ENCODE measurements around the gene G6PC3.
"Not testable (repeated sequence)": the region's sequence is repeated elsewhere in the genome, so short reads cannot be mapped to it uniquely, and the experiment has no call there.

The G6PC3 gene

DNA sequence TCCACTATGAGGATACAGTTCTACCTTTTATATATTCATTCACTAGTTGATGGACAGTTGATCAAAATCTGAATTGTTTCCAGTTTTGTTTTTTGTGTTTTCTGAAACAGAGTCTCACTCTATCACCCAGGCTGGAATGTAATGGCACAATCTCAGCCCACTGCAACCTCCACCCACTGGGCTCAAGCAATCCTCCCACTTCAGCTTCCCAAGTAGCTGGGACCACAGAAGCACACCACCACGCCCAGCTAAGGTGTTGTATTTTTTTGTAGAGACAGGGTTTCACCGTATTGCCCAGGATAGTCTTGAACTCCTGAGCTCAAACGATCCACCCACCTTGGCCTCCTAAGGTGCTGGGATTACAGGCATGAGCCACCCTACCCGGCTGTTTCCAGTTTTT, 25.0 kb upstream of the G6PC3 start:
- H3K9ac ChIP-seq (ENCODE audit: low read depth, low read length, poor library complexity), result no peak overlapping the region
- H2AFZ ChIP-seq (ENCODE audit: low read length), result no peak overlapping the region
- no peak overlapping the region for H2BK15ac ChIP-seq (ENCODE audit: low read length)
- WGBS, 2 donors (ENCODE audit: extremely low coverage in 2 of 2, insufficient read length in 2 of 2, insufficient replicate concordance in 1 of 2), result no CpG with 5 or more reads among the region's 4 CpGs
- no peak overlapping the region for H3K27ac ChIP-seq (replicated peaks; ENCODE audit: low read length)
- no peak overlapping the region for H2BK12ac ChIP-seq (ENCODE audit: low read length)
- no peaks in the 10 kb centered on the region for H3K4me1 ChIP-seq (ENCODE audit: control insufficient read depth in 2 of 2, insufficient read depth in 1 of 2, low read depth in 1 of 2, low read length in 2 of 2)
- H3K4me2 ChIP-seq (ENCODE audit: insufficient read depth, low read length, poor library complexity, severe bottlenecking), result no peak overlapping the region
- no peak overlapping the region for H3K14ac ChIP-seq (ENCODE audit: low read length)
- no peak overlapping the region for H4K91ac ChIP-seq (ENCODE audit: low read depth, low read length, poor library complexity)
- DNase-seq (ENCODE audit: low spot score), result no peak
- H3K18ac ChIP-seq (ENCODE audit: low read length), result no peak overlapping the region
- no peak overlapping the region for H2BK5ac ChIP-seq (ENCODE audit: low read length)
- no peaks in the 10 kb centered on the region for H3K27me3 ChIP-seq (ENCODE audit: control insufficient read depth in 3 of 3, insufficient read depth in 3 of 3, low read depth in 1 of 3, low read length in 3 of 3)
- no peak overlapping the region for H4K8ac ChIP-seq (ENCODE audit: low read depth, low read length)
- H2AK5ac ChIP-seq (ENCODE audit: low read depth, low read length), result no peak overlapping the region
- peaks cover 6% of the 10 kb centered on the region for H3K79me1 ChIP-seq (ENCODE audit: low read depth, low read length)
- H3K4ac ChIP-seq (ENCODE audit: low read length), result no peak overlapping the region
- no peak overlapping the region for H2BK120ac ChIP-seq (ENCODE audit: low read depth, low read length)
- no peak overlapping the region for H3K23ac ChIP-seq (ENCODE audit: low read depth, low read length, poor library complexity)
- peaks cover 16 to 53% of the 10 kb centered on the region in 2 donors for H3K36me3 ChIP-seq (replicated peaks in 1 of 2; ENCODE audit: control insufficient read depth in 2 of 2, insufficient read depth in 2 of 2, low read length in 2 of 2)
- no peak overlapping the region for H3K4me3 ChIP-seq (ENCODE audit: low read length in 2 of 2)
- no peaks in the 10 kb centered on the region for H3K9me3 ChIP-seq (replicated peaks in 1 of 2; ENCODE audit: control insufficient read depth in 2 of 2, insufficient read depth in 1 of 2, low read depth in 1 of 2, low read length in 2 of 2)

GRCh38 chr17:44046893-44047292, 23.6 kb upstream of the G6PC3 start:
- H2BK12ac ChIP-seq (ENCODE audit: low read length); H2AFZ ChIP-seq (ENCODE audit: low read length); H3K9ac ChIP-seq (ENCODE audit: low read depth, low read length, poor library complexity); H3K23ac ChIP-seq (ENCODE audit: low read depth, low read length, poor library complexity); H4K8ac ChIP-seq (ENCODE audit: low read depth, low read length); H2BK15ac ChIP-seq (ENCODE audit: low read length); H3K4me1 ChIP-seq (ENCODE audit: control insufficient read depth in 2 of 2, insufficient read depth in 1 of 2, low read depth in 1 of 2, low read length in 2 of 2); H3K27ac ChIP-seq (replicated peaks; ENCODE audit: low read length); H4K91ac ChIP-seq (ENCODE audit: low read depth, low read length, poor library complexity); H3K4ac ChIP-seq (ENCODE audit: low read length); H3K9me3 ChIP-seq (replicated peaks in 1 of 2; ENCODE audit: control insufficient read depth in 2 of 2, insufficient read depth in 1 of 2, low read depth in 1 of 2, low read length in 2 of 2); H3K27me3 ChIP-seq (ENCODE audit: control insufficient read depth in 3 of 3, insufficient read depth in 3 of 3, low read depth in 1 of 3, low read length in 3 of 3); H3K79me1 ChIP-seq (ENCODE audit: low read depth, low read length); H3K14ac ChIP-seq (ENCODE audit: low read length); H3K4me3 ChIP-seq (ENCODE audit: low read length in 2 of 2); H3K18ac ChIP-seq (ENCODE audit: low read length); H2AK5ac ChIP-seq (ENCODE audit: low read depth, low read length); H2BK120ac ChIP-seq (ENCODE audit: low read depth, low read length); DNase-seq (ENCODE audit: low spot score); H2BK5ac ChIP-seq (ENCODE audit: low read length); H3K4me2 ChIP-seq (ENCODE audit: insufficient read depth, low read length, poor library complexity, severe bottlenecking): not testable (repeated sequence)
- H3K36me3 ChIP-seq (replicated peaks in 1 of 2; ENCODE audit: control insufficient read depth in 2 of 2, insufficient read depth in 2 of 2, low read length in 2 of 2), result peaks cover 22 to 65% of the 10 kb centered on the region in 2 donors
- WGBS, 2 donors (ENCODE audit: extremely low coverage in 2 of 2, insufficient read length in 2 of 2, insufficient replicate concordance in 1 of 2), result no CpG with 5 or more reads among the region's 7 CpGs

DNA sequence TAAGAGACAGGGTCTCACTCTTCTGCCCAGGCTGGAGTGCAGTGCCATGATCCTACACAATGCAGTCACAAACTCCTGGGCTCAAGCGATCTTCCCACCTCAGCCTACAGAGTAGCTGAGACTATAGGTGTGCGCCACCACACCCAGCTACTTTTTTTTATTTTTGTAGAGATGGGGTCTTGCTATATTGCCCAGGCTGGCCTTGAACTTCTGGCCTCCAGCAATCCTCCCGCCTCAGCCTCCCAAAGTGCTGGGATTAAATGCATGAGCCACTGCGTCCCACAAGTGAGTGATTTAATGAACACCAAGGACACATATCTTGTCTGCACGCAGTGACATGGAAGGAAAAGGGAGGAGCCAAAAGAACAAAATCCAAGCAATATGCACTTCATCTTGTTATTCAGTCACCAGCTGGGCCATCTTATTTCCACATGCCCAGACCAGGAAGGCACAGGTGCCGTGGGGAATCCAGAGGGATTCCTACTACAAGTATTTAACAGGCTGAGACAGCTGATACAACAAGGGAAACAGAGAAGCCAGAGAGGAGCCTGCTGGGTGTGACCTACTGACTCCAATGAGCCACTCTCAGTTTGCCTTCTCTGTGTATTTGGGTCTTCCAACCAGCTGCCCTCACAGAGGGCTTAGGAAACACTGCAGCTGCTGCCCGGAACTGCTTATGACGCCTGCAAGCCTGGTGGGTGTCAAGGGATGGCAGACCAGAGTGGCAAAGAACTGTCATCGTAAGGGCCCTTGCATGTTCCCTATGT, 21.1 kb upstream of the G6PC3 start:
- Histone ChIP-seq H4K8ac (ENCODE audit: low read depth, low read length) (no peak overlapping the region), H3K4ac (ENCODE audit: low read length) (no peak overlapping the region), H3K4me2 (ENCODE audit: insufficient read depth, low read length, poor library complexity, severe bottlenecking) (no peak overlapping the region), H4K91ac (ENCODE audit: low read depth, low read length, poor library complexity) (no peak overlapping the region), H3K18ac (ENCODE audit: low read length) (no peak overlapping the region), H2BK15ac (ENCODE audit: low read length) (no peak overlapping the region), H3K4me3 (ENCODE audit: low read length in 2 of 2) (no peak overlapping the region), H2AK5ac (ENCODE audit: low read depth, low read length) (no peak overlapping the region), H3K27me3 (ENCODE audit: control insufficient read depth in 3 of 3, insufficient read depth in 3 of 3, low read depth in 1 of 3, low read length in 3 of 3) (no peaks in the 10 kb centered on the region), H2BK120ac (ENCODE audit: low read depth, low read length) (no peak overlapping the region), H2AFZ (ENCODE audit: low read length) (no peak overlapping the region), H3K9ac (ENCODE audit: low read depth, low read length, poor library complexity) (no peak overlapping the region), H3K27ac (replicated peaks; ENCODE audit: low read length) (no peak overlapping the region), H3K36me3 (replicated peaks in 1 of 2; ENCODE audit: control insufficient read depth in 2 of 2, insufficient read depth in 2 of 2, low read length in 2 of 2) (peaks cover 36 to 80% of the 10 kb centered on the region in 2 donors), H3K14ac (ENCODE audit: low read length) (no peak overlapping the region), H3K4me1 (ENCODE audit: control insufficient read depth in 2 of 2, insufficient read depth in 1 of 2, low read depth in 1 of 2, low read length in 2 of 2) (no peaks in the 10 kb centered on the region), H3K9me3 (replicated peaks in 1 of 2; ENCODE audit: control insufficient read depth in 2 of 2, insufficient read depth in 1 of 2, low read depth in 1 of 2, low read length in 2 of 2) (no peaks in the 10 kb centered on the region), H2BK12ac (ENCODE audit: low read length) (no peak overlapping the region), H2BK5ac (ENCODE audit: low read length) (no peak overlapping the region), H3K23ac (ENCODE audit: low read depth, low read length, poor library complexity) (no peak overlapping the region), H3K79me1 (ENCODE audit: low read depth, low read length) (peaks cover 5% of the 10 kb centered on the region)
- WGBS, 2 donors (ENCODE audit: extremely low coverage in 2 of 2, insufficient read length in 2 of 2, insufficient replicate concordance in 1 of 2), result no CpG with 5 or more reads among the region's 9 CpGs
- no peak for DNase-seq (ENCODE audit: low spot score)

DNA sequence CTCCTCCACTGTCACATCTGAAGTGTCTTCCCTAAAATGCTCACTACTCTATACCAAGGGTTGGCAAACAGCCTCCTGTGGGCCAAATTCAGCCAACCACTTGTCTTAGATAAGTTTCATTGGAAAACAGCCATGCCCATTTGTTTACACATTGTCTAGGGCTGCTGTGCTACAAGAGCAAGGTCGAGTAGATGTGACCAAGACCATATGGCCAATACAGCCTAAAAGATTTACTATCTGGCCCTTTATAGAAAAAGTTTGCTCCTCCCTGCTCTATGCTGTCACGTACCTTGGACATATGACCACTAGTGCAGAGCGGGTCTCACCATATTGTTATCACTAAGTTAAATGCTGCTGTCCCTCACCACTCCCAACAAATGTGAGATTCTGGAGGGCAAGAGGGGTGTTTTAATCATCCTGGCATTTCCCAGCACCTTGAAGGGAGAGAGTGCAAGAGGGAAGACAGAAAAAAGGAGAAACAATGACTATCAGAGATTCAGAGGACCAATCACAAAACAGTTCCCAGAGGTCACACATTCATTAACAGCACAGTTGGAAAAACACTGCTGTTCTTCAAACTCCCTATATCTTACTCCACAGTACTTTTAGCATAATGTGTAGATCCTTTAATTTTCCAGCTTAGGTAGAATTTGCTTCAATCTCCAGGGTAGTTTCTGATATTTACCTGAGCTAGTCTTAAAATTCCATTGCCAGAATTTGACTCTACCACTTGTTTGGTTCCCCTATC, 17.2 kb upstream of the G6PC3 start:
- H3K23ac ChIP-seq (ENCODE audit: low read depth, low read length, poor library complexity), result no peak overlapping the region
- no peak overlapping the region for H3K27ac ChIP-seq (replicated peaks; ENCODE audit: low read length)
- no peak overlapping the region for H3K4ac ChIP-seq (ENCODE audit: low read length)
- no peak overlapping the region for H3K4me3 ChIP-seq (ENCODE audit: low read length in 2 of 2)
- no peak overlapping the region for H2AFZ ChIP-seq (ENCODE audit: low read length)
- no peak overlapping the region for H2AK5ac ChIP-seq (ENCODE audit: low read depth, low read length)
- peaks cover 40 to 91% of the 10 kb centered on the region in 2 donors for H3K36me3 ChIP-seq (replicated peaks in 1 of 2; ENCODE audit: control insufficient read depth in 2 of 2, insufficient read depth in 2 of 2, low read length in 2 of 2)
- no peaks in the 10 kb centered on the region for H3K9me3 ChIP-seq (replicated peaks in 1 of 2; ENCODE audit: control insufficient read depth in 2 of 2, insufficient read depth in 1 of 2, low read depth in 1 of 2, low read length in 2 of 2)
- H4K91ac ChIP-seq (ENCODE audit: low read depth, low read length, poor library complexity), result no peak overlapping the region
- no peak overlapping the region for H2BK5ac ChIP-seq (ENCODE audit: low read length)
- no peak overlapping the region for H3K14ac ChIP-seq (ENCODE audit: low read length)
- H2BK12ac ChIP-seq (ENCODE audit: low read length), result no peak overlapping the region
- no peak for DNase-seq (ENCODE audit: low spot score)
- no peaks in the 10 kb centered on the region for H3K27me3 ChIP-seq (ENCODE audit: control insufficient read depth in 3 of 3, insufficient read depth in 3 of 3, low read depth in 1 of 3, low read length in 3 of 3)
- H3K4me2 ChIP-seq (ENCODE audit: insufficient read depth, low read length, poor library complexity, severe bottlenecking), result no peak overlapping the region
- H2BK15ac ChIP-seq (ENCODE audit: low read length), result no peak overlapping the region
- H3K18ac ChIP-seq (ENCODE audit: low read length), result no peak overlapping the region
- no peak overlapping the region for H3K9ac ChIP-seq (ENCODE audit: low read depth, low read length, poor library complexity)
- no CpG with 5 or more reads among the region's 3 CpGs for WGBS, 2 donors (ENCODE audit: extremely low coverage in 2 of 2, insufficient read length in 2 of 2, insufficient replicate concordance in 1 of 2)
- no peaks in the 10 kb centered on the region for H3K4me1 ChIP-seq (ENCODE audit: control insufficient read depth in 2 of 2, insufficient read depth in 1 of 2, low read depth in 1 of 2, low read length in 2 of 2)
- no peak overlapping the region for H2BK120ac ChIP-seq (ENCODE audit: low read depth, low read length)
- H3K79me1 ChIP-seq (ENCODE audit: low read depth, low read length), result peaks cover 3% of the 10 kb centered on the region
- no peak overlapping the region for H4K8ac ChIP-seq (ENCODE audit: low read depth, low read length)
